ENCODE data around the gene PRKCH. TPM values are rescaled to one million over a fixed set of nuclear protein-coding genes. Genes with fewer than 3 reads are reported as not detected.

Gene PRKCH
- total RNA-seq, 2 experiments from 2014 or later: 193 to 194 TPM

DNA sequence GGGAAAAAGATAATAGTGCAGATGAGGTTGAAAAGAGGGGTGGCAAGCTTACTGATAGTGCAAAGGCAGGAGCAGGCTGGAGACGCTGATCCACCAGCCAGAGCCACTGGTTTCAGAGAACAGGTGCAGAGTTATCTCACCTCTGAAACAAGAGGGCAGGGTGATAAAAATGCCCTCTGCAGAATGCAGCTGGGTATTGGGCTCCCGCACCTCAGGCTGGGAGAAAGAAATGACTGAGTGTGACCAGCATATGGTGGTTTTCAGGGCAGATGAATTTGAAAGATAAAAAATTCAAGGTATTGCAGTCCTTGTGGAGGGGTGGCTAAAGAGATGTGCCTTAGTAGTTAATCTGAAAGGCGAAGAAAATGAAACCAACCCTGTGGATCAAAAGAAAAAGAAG lies 37.4 kb upstream of the PRKCH start:
- H3K36me3 Mint-ChIP-seq (ENCODE audit: low read depth): no peaks in the 10 kb centered on the region
- ATAC-seq: no peak
- peak; percentile 27 for DNase-seq
- no peak for TF ChIP-seq CTCF (IDR thresholded peaks at IDR 0.05)
- no peak overlapping the region for H3K27ac Mint-ChIP-seq
- H3K9me3 Mint-ChIP-seq: no peaks in the 10 kb centered on the region
- peaks cover 33% of the 10 kb centered on the region for H3K4me1 Mint-ChIP-seq (ENCODE audit: low read depth)
- peaks cover under 1% of the 10 kb centered on the region for H3K27me3 Mint-ChIP-seq
- intact Hi-C loops (cut with micrococcal nuclease): no loop called here
- H3K4me3 Mint-ChIP-seq: peak overlapping the region; percentile 3
- ChIA-PET POLR2A (no interaction called here), CTCF (interaction anchor here (1.1 to 4.8 kb wide), 6 partner anchors 9 to 554 kb away, joined by 4 to 41 read pairs (median 11); no protein-coding TSS in a partner anchor)

- Mint-ChIP-seq H3K9me3 (no peaks in the 10 kb centered on the region), H3K36me3 (ENCODE audit: low read depth) (no peaks in the 10 kb centered on the region), H3K27me3 (no peaks in the 10 kb centered on the region), H3K4me1 (ENCODE audit: low read depth) (peaks cover 21% of the 10 kb centered on the region), H3K27ac (no peak overlapping the region), H3K4me3 (no peak overlapping the region)
- ChIA-PET POLR2A (interaction anchor here (0.8 to 1.3 kb wide), 3 partner anchors 11 to 45 kb away, joined by 3 read pairs; no protein-coding TSS in a partner anchor), CTCF (interaction anchor here (0.5 to 4.8 kb wide), 27 partner anchors 9 to 935 kb away, joined by 3 to 41 read pairs (median 3); partner anchors contain the start of gene PRKCH)
- ATAC-seq (no peak), DNase-seq (no peak)
- intact Hi-C loops (cut with micrococcal nuclease): no loop called here
- no peak for TF ChIP-seq CTCF (IDR thresholded peaks at IDR 0.05)
These were observed 36.0 kb upstream of the PRKCH start for GRCh38 chr14:61285364-61285763.

GRCh38 chr14:61287196-61287595 lies 34.2 kb upstream of the PRKCH start:
- H3K9me3 Mint-ChIP-seq: no peaks in the 10 kb centered on the region
- H3K36me3 Mint-ChIP-seq (ENCODE audit: low read depth): no peaks in the 10 kb centered on the region
- H3K4me3 Mint-ChIP-seq: no peak overlapping the region
- ChIA-PET POLR2A (interaction anchor here (0.9 kb wide), 1 partner anchor 192 kb away, joined by 4 read pairs; no protein-coding TSS in a partner anchor), CTCF (interaction anchor here (1.3 to 3.0 kb wide), 3 partner anchors 9 to 35 kb away, joined by 5 to 10 read pairs (median 7); no protein-coding TSS in a partner anchor)
- DNase-seq (no peak), ATAC-seq (no peak)
- H3K27me3 Mint-ChIP-seq: no peaks in the 10 kb centered on the region
- peaks cover 20% of the 10 kb centered on the region for H3K4me1 Mint-ChIP-seq (ENCODE audit: low read depth)
- no peak for TF ChIP-seq CTCF (IDR thresholded peaks at IDR 0.05)
- no peak overlapping the region for H3K27ac Mint-ChIP-seq
- intact Hi-C loops (cut with micrococcal nuclease): no loop called here

- CTCF ChIA-PET: interaction anchor here (0.6 to 1.9 kb wide), 4 partner anchors 9 to 665 kb away, joined by 3 to 10 read pairs (median 3); no protein-coding TSS in a partner anchor
- no peak overlapping the region for H3K4me3 Mint-ChIP-seq
These were observed 33.2 kb upstream of the PRKCH start for GRCh38 chr14:61288228-61288627.

More at GRCh38 chr14:61288228-61288627, 33.2 kb upstream of the PRKCH start:
- DNase-seq (no peak), ATAC-seq (no peak)
- no peaks in the 10 kb centered on the region for H3K27me3 Mint-ChIP-seq
- POLR2A ChIA-PET: interaction anchor here (0.6 kb wide), 1 partner anchor 263 kb away, joined by 3 read pairs; no protein-coding TSS in a partner anchor
- peaks cover 15% of the 10 kb centered on the region for H3K4me1 Mint-ChIP-seq (ENCODE audit: low read depth)
- no peak for TF ChIP-seq CTCF (IDR thresholded peaks at IDR 0.05)
- intact Hi-C loops (cut with micrococcal nuclease): no loop called here
- H3K27ac Mint-ChIP-seq: no peak overlapping the region
- no peaks in the 10 kb centered on the region for H3K9me3 Mint-ChIP-seq
- H3K36me3 Mint-ChIP-seq (ENCODE audit: low read depth): no peaks in the 10 kb centered on the region

Data from activated CD8-positive, alpha-beta T cell treated with anti-CD3 and anti-CD28 coated beads for 36 hours (primary cell).